Endodermal cell (in vitro differentiated cells): ENCODE measurements around the gene SLC6A12. TPM values are rescaled to one million over a fixed set of nuclear protein-coding genes. Genes with fewer than 3 reads are reported as not detected.

Experiments
- DNase-seq: peaks from one replicate; pipeline ENCODE4 v3.0.0-alpha.2; 2017
- H3K27ac ChIP-seq: 2 replicates; pipeline ENCODE4 v1.5.1; 2013; ENCODE audit warnings: mild to moderate bottlenecking, low read depth, low read length, moderate library complexity
- H3K27me3 ChIP-seq: 2 replicates; pipeline ENCODE4 v1.6.1; 2013; ENCODE audit warnings: mild to moderate bottlenecking, low read length, moderate library complexity; ENCODE audit not compliant: insufficient read depth, control insufficient read depth, poor library complexity, severe bottlenecking
- H3K36me3 ChIP-seq: 2 replicates; pipeline ENCODE4 v1.7.0; 2013; ENCODE audit warnings: mild to moderate bottlenecking, low read length, moderate library complexity; ENCODE audit not compliant: control insufficient read depth, insufficient read depth
- H3K4me1 ChIP-seq: one replicate; pipeline ENCODE4 v1.7.0; 2013; ENCODE audit warnings: low read length; ENCODE audit not compliant: control insufficient read depth, insufficient read depth
- H3K4me3 ChIP-seq: 2 replicates; pipeline ENCODE4 v1.5.1; 2013; ENCODE audit warnings: mild to moderate bottlenecking, low read length, moderate library complexity
- H3K9ac ChIP-seq: 2 replicates; pipeline ENCODE4 v1.6.1; 2013; ENCODE audit warnings: mild to moderate bottlenecking, low read length, moderate library complexity; ENCODE audit not compliant: poor library complexity, severe bottlenecking; ENCODE audit errors: extremely low read depth
- H3K9me3 ChIP-seq: 2 replicates; pipeline ENCODE4 v1.6.1; 2013; ENCODE audit warnings: mild to moderate bottlenecking, low read length, moderate library complexity; ENCODE audit not compliant: control insufficient read depth
- H3K27ac Mint-ChIP-seq: 2 replicates; pipeline ENCODE4 v1.8.0; 2020; ENCODE audit warnings: mixed read lengths
- H3K27me3 Mint-ChIP-seq: 2 replicates; pipeline ENCODE4 v1.8.0; 2021; ENCODE audit warnings: mild to moderate bottlenecking, mixed read lengths; ENCODE audit not compliant: insufficient read depth
- H3K36me3 Mint-ChIP-seq: 2 replicates; pipeline ENCODE4 v1.8.0; 2020; ENCODE audit warnings: low read depth, mixed read lengths
- H3K4me1 Mint-ChIP-seq: 2 replicates; pipeline ENCODE4 v1.8.0; 2020; ENCODE audit warnings: mixed read lengths
- H3K4me3 Mint-ChIP-seq: 2 replicates; pipeline ENCODE4 v1.8.0; 2020; ENCODE audit warnings: mild to moderate bottlenecking, moderate library complexity, mixed read lengths
- H3K9me3 Mint-ChIP-seq: 2 replicates; pipeline ENCODE4 v1.8.0; 2020; ENCODE audit warnings: mild to moderate bottlenecking, mixed read lengths
- CTCF ChIP-seq: fragments of 200-600 bp; sonication (generic); conservative IDR thresholded peaks from 2 replicates; pipeline ENCODE4 v1.5.0; 2021; ENCODE audit warnings: antibody characterized with exemption, mild to moderate bottlenecking
- WGBS, 2 experiments: methylation state at CpG; one replicate each; pipeline versions ENCODE4 v1.1.5 to v1.1.7; 2013; ENCODE audit warnings: missing lambda C conversion rate in 2 of 2, mixed read lengths in 1 of 2; ENCODE audit not compliant: insufficient coverage in 1 of 2, insufficient read length in 1 of 2; 5-methylcytosine and 5-hydroxymethylcytosine counted together
- total RNA-seq, 2 donors: library from RNA; stranded (reverse); fragmentation: NEBNext Ultra II Directional in 1 of 2; extraction: Animal tissue kit (Norgen Biotek cat#: 25700) in 1 of 2; gene quantifications; 2 replicates in 1 of 2; 3 replicates in 1 of 2; pipeline ENCODE4 v1.2.1, GENCODE V29; 2021

The SLC6A12 gene
- total RNA-seq, 2 donors from 2014 or later, result 0.58 to 1.3 TPM

DNA sequence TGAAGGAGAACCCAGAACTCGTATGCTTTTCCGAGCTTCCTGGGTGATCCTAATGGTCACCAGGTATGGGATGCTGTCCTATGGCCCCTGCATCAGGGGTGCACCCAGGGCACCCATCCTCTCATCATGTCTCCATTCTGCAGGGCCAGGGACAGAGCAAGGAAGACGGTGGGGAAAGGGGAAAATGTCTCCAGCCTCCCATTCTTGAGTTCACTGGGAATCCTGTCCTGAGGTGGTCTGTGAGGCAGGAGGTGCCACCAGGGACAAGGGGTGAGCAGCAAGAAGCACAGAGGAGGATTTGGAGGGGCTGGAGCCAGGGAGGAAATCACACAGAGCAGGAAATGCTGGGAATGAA lies 14.9 kb upstream of the SLC6A12 start:
- 89 to 100% methylated on average over 1 to 3 of the region's 3 CpGs for WGBS, 2 experiments
- H3K27ac ChIP-seq, result no peak overlapping the region
- H3K27me3 ChIP-seq, result no peaks in the 10 kb centered on the region
- TF ChIP-seq CTCF, result no peak
- Mint-ChIP-seq H3K27ac (no peak overlapping the region), H3K4me3 (no peak overlapping the region), H3K36me3 (no peaks in the 10 kb centered on the region), H3K27me3 (peaks cover 12% of the 10 kb centered on the region), H3K9me3 (peaks cover 5% of the 10 kb centered on the region), H3K4me1 (peaks cover 2% of the 10 kb centered on the region)
- H3K9me3 ChIP-seq, result no peaks in the 10 kb centered on the region
- no peaks in the 10 kb centered on the region for H3K36me3 ChIP-seq
- H3K4me3 ChIP-seq, result no peak overlapping the region
- no peaks in the 10 kb centered on the region for H3K4me1 ChIP-seq
- no peak for DNase-seq
- no peak overlapping the region for H3K9ac ChIP-seq

DNA sequence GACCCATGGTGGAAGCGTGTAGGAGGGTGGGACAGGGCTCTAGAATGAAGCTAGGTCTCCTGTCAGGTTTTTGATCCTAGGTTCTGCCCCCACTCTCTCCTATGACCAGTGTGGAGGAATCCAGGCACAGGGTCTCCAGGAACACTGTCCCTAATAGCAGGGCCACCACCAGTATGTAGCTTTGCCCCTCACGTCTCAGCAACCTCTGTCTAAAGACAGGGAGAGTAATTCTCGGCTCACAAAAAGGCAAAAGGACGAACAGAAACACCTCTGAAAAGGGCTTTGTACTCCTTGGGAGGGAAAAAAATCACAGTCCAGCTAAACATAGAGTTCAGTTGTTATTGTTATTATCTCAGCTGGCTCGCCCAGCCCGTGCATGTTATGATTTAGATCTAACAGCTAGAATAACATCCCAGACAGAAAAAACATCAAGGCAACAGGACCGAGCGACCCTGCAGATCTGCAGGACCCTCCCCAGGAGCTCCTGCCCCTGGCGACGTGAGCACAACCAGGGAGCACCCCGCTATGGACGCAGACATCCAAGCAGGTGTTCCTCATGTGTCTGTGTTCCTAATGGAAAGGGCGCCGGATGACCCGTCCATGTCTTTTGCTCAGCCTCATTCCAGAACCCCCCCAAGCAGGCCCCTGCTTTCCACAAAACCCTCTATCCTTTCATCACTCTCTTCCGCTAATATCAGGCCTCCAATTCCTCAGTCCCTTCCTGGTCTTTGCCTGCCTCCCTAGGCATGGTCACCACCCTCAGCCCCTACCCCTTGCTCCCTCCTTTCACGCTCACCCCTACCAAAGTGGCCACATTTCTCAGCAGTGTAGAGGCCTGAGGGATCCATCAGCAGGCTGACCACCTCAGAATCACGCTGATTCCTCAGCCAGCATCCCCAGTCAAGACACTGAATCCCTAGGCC lies 14.2 kb upstream of the SLC6A12 start:
- H3K4me1 ChIP-seq, result no peaks in the 10 kb centered on the region
- WGBS, 2 experiments, result 89 to 90% methylated on average over 12 to 18 of the region's 18 CpGs
- peak; percentile 28 for DNase-seq
- TF ChIP-seq CTCF, result no peak
- Mint-ChIP-seq H3K27ac (no peak overlapping the region), H3K36me3 (no peaks in the 10 kb centered on the region), H3K9me3 (no peaks in the 10 kb centered on the region), H3K4me1 (no peaks in the 10 kb centered on the region), H3K27me3 (peaks cover 14% of the 10 kb centered on the region), H3K4me3 (no peak overlapping the region)
- H3K27ac ChIP-seq, result no peak overlapping the region
- no peaks in the 10 kb centered on the region for H3K9me3 ChIP-seq
- no peak overlapping the region for H3K4me3 ChIP-seq
- H3K36me3 ChIP-seq, result no peaks in the 10 kb centered on the region
- H3K27me3 ChIP-seq, result no peaks in the 10 kb centered on the region
- H3K9ac ChIP-seq, result no peak overlapping the region

DNA sequence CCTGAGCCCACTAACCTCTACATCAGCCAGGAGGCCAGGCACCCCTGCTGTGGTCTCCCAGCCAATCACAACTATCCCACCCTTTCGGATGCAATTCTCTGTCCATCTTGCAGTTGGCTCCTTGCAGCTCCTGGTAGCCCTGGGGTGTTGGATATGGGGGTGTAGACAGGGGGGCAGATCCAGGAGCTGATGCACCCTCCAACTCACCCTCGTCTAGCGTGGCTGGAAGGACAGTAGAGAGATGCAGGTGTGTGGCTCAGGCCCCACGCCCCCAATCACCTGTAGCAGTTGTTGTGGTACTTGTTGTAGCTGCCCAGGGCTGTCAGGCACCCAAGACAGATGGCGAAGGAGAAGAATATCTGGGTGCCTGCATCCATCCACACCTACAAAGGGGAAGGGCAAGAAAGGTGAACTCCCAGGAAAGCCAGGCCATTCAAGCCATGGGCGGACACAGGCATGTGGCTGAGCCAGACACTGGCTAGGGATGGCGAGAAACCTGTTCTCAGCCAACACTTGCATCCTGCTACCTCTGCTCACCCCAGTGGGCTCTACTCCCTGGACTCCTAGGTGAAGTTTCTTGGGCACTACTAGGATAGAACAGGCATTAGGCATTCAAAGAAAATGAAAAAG lies 13.4 kb upstream of the SLC6A12 start:
- Histone ChIP-seq H3K27me3 (no peaks in the 10 kb centered on the region), H3K4me1 (no peaks in the 10 kb centered on the region), H3K36me3 (no peaks in the 10 kb centered on the region), H3K9me3 (no peaks in the 10 kb centered on the region), H3K27ac (no peak overlapping the region), H3K9ac (no peak overlapping the region), H3K4me3 (no peak overlapping the region)
- Mint-ChIP-seq H3K4me3 (no peak overlapping the region), H3K4me1 (no peaks in the 10 kb centered on the region), H3K27me3 (peaks cover 14% of the 10 kb centered on the region), H3K36me3 (no peaks in the 10 kb centered on the region), H3K27ac (no peak overlapping the region), H3K9me3 (no peaks in the 10 kb centered on the region)
- TF ChIP-seq CTCF, result no peak
- WGBS, 2 experiments, result 92 to 100% methylated on average over 2 to 7 of the region's 7 CpGs
- peak; percentile 40 for DNase-seq
